GM12878 (cell line): ENCODE results near the gene OR2AT4. TPM values are rescaled to one million over a fixed set of nuclear protein-coding genes. Genes with fewer than 3 reads are reported as not detected.
"Not testable (repeated sequence)": the region's sequence is repeated elsewhere in the genome, so short reads cannot be mapped to it uniquely, and the experiment has no call there.

Source experiments
- ATAC-seq: fragments of 200-7000 bp; cut with Tn5 transposase; 3 replicates; pipeline ENCODE4 v1.9.1; 2020; ENCODE audit warnings: mild to moderate bottlenecking, moderate library complexity
- BruUV-seq: library from RNA; stranded (reverse); fragments of 400-500 nt; replicated peaks from 2 replicates; lab custom pipeline; 2021; lab: Mats Ljungman, UMichigan
- CTCF ChIA-PET: fragments of 300-600 bp; sonication (Branson Sonifier 250); formaldehyde crosslinking; extraction: SDS; loops from one replicate; lab custom pipeline; 2021; ENCODE audit warnings: inconsistent platforms; lab: Yijun Ruan, JAX
- POLR2A ChIA-PET: fragments of 350-600 bp; formaldehyde crosslinking; extraction: SDS; loops from one replicate; lab custom pipeline; 2021; ENCODE audit warnings: inconsistent platforms; lab: Charles Lee
- RAD21 ChIA-PET: fragments of 300-600 bp; sonication (Branson Sonifier 250); formaldehyde crosslinking; loops from one replicate; lab custom pipeline; 2023; ENCODE audit warnings: antibody characterized with exemption; ENCODE audit not compliant: unreplicated experiment; lab: Charles Lee
- SMC1A ChIA-PET: fragments of 300-600 bp; sonication (Branson Sonifier 250); formaldehyde crosslinking; loops from one replicate; lab custom pipeline; 2023; ENCODE audit not compliant: unreplicated experiment, uncharacterized antibody; lab: Charles Lee
- DNase-seq: peaks from one replicate; pipeline ENCODE4 v3.0.0-alpha.2; 2011; ENCODE audit warnings: low read depth, low spot score
- FAIRE-seq: peaks from 3 replicates; lab custom pipeline; 2011; peaks lifted over from hg19 to GRCh38; lab: Jason Lieb, UNC
- H2AFZ ChIP-seq: 2 replicates; pipeline ENCODE4 v1.6.0; 2011; ENCODE audit warnings: low read depth, low read length, control low read depth; ENCODE audit not compliant: control insufficient read depth
- H3K27ac ChIP-seq: 2 replicates; pipeline ENCODE4 v1.5.1; 2011; ENCODE audit warnings: control low read depth; ENCODE audit not compliant: control insufficient read depth, insufficient read depth
- H3K27me3 ChIP-seq, 2 experiments: replicated peaks in 1 of 2; 2 replicates each; pipeline versions ENCODE4 v1.6.0 to v1.6.1; 2011; ENCODE audit warnings: low read length in 1 of 2; ENCODE audit not compliant: control insufficient read depth in 2 of 2, insufficient read depth in 2 of 2
- H3K36me3 ChIP-seq, 2 experiments: 2 replicates each; pipeline ENCODE4 v1.5.1; 2011; ENCODE audit warnings: low read length in 1 of 2; ENCODE audit not compliant: control insufficient read depth in 2 of 2, insufficient read depth in 2 of 2
- H3K4me1 ChIP-seq: 2 replicates; pipeline ENCODE4 v1.6.1; 2011; ENCODE audit warnings: mild to moderate bottlenecking, low read length, moderate library complexity, mixed read lengths; ENCODE audit not compliant: control insufficient read depth, insufficient read depth
- H3K4me2 ChIP-seq: 2 replicates; pipeline ENCODE4 v1.6.0; 2011; ENCODE audit warnings: control low read depth; ENCODE audit not compliant: control insufficient read depth, insufficient read depth
- H3K4me3 ChIP-seq: fragments of 200-600 bp; sonication (generic); 2 replicates; pipeline ENCODE4 v1.5.1; 2016
- H3K79me2 ChIP-seq: 2 replicates; pipeline ENCODE4 v1.6.0; 2011; ENCODE audit warnings: low read length; ENCODE audit not compliant: control insufficient read depth, insufficient read depth
- H3K9ac ChIP-seq: 2 replicates; pipeline ENCODE4 v1.8.0; 2011; ENCODE audit warnings: low read length, control low read depth, mixed read lengths; ENCODE audit not compliant: control insufficient read depth, insufficient read depth
- H3K9me3 ChIP-seq: replicated peaks from 3 replicates; pipeline ENCODE4 v1.5.1; 2011; ENCODE audit warnings: mild to moderate bottlenecking, low read length; ENCODE audit not compliant: control insufficient read depth, insufficient read depth
- H4K20me1 ChIP-seq: 2 replicates; pipeline ENCODE4 v1.6.0; 2011; ENCODE audit not compliant: control insufficient read depth, insufficient read depth
- WGBS: methylation state at CpG from one replicate; pipeline ENCODE4 v1.1.6; 2016; ENCODE audit warnings: low lambda C conversion rate; ENCODE audit not compliant: insufficient replicate concordance, insufficient coverage; ENCODE audit errors: missing lambda C conversion rate; 5-methylcytosine and 5-hydroxymethylcytosine counted together
- in situ Hi-C: fragments of 300-500 bp; cut with MboI; formaldehyde crosslinking; loops from 9 replicates; pipeline ENCODE4 v1.14.3; 2018; ENCODE audit warnings: mixed read lengths
- intact Hi-C: fragments of 100-400 bp; cut with micrococcal nuclease; formaldehyde crosslinking; loops from one replicate; pipeline ENCODE4 v1.14.2; 2022; ENCODE audit not compliant: unreplicated experiment
- polyA plus RNA-seq, 11 experiments: library from polyadenylated mRNA; depleted of rRNA in 4 of 11; unstranded in 6 of 11; stranded (reverse) in 5 of 11; fragments of >200 nt; fragmentation: Nextera tagmentation in 4 of 11; fragmentation: Illumina TruSeq in 1 of 11; extraction: Ambion mirVana in 4 of 11; extraction: Trizol in 1 of 11; gene quantifications; 1 replicate in 1 of 11; 2 replicates in 10 of 11; pipeline versions ENCODE4 v1.2.1 to v1.2.3, GENCODE V29; 2011 to 2016; ENCODE audit warnings: inconsistent platforms in 2 of 11, missing spikeins in 2 of 11, low read depth in 1 of 11
- total RNA-seq, 4 experiments: library from RNA; depleted of rRNA in 3 of 4; stranded (reverse); fragments of >200 nt in 3 of 4; fragmentation: Illumina TruSeq in 1 of 4; extraction: Trizol in 1 of 4; gene quantifications; 2 replicates each; pipeline versions ENCODE4 v1.2.1 to v1.2.3, GENCODE V29; 2013 to 2021

OR2AT4 gene
- total and polyA plus RNA-seq, 10 of the 15 experiments (the other 5 are each of a cell fraction or from before 2014, with no cell fraction given), result 0.01 TPM; not detected in 9

- RAD21 ChIA-PET, H3K27ac ChIP-seq, POLR2A ChIA-PET, DNase-seq, in situ Hi-C loops, H4K20me1 ChIP-seq, intact Hi-C loops, H3K9ac ChIP-seq, H3K36me3 ChIP-seq, H3K27me3 ChIP-seq, H3K4me3 ChIP-seq, BruUV-seq, H3K4me2 ChIP-seq, SMC1A ChIA-PET, FAIRE-seq, H3K4me1 ChIP-seq, H3K9me3 ChIP-seq, H3K79me2 ChIP-seq, H2AFZ ChIP-seq, ATAC-seq, CTCF ChIA-PET: not testable (repeated sequence)
- WGBS, result 69% methylated on average over 15 of the region's 15 CpGs
Observed at GRCh38 chr11:75044381-75045170, 52.1 kb downstream of the OR2AT4 start.

- H3K27me3 ChIP-seq, H3K27ac ChIP-seq, in situ Hi-C loops, H3K4me1 ChIP-seq, DNase-seq, H3K4me3 ChIP-seq, H3K4me2 ChIP-seq, H3K36me3 ChIP-seq, FAIRE-seq, intact Hi-C loops, H3K9ac ChIP-seq, ATAC-seq, H2AFZ ChIP-seq, H4K20me1 ChIP-seq, H3K9me3 ChIP-seq, BruUV-seq, H3K79me2 ChIP-seq: not testable (repeated sequence)
- POLR2A ChIA-PET, result interaction anchor here (0.6 kb wide), 1 partner anchor 1895 kb away, joined by 4 read pairs; no protein-coding TSS in a partner anchor
- CTCF ChIA-PET, result interaction anchor here (1.0 to 1.1 kb wide), 2 partner anchors 9 to 112 kb away, joined by 3 to 5 read pairs; no protein-coding TSS in a partner anchor
- RAD21 ChIA-PET, result interaction anchor here (1.2 kb wide), 1 partner anchor 14 kb away, joined by 3 read pairs; no protein-coding TSS in a partner anchor
- SMC1A ChIA-PET, result interaction anchor here (0.9 kb wide), 1 partner anchor 14 kb away, joined by 3 read pairs; no protein-coding TSS in a partner anchor
- 62% methylated on average over 3 of the region's 3 CpGs for WGBS
Observed at GRCh38 chr11:75041821-75042220, 54.9 kb downstream of the OR2AT4 start.
